MM.1S (cell line): ENCODE data around the gene TLX3.

Experiments
- DNase-seq: peaks from one replicate; pipeline ENCODE4 v3.0.0-alpha.2; 2015
- H2AFZ ChIP-seq: fragments of 300-600 bp; sonication (generic); 2 replicates; pipeline ENCODE4 v1.6.0; 2016; ENCODE audit warnings: antibody characterized with exemption, low read length
- H3F3A ChIP-seq: fragments of 300-600 bp; sonication (generic); 2 replicates; pipeline ENCODE4 v1.6.1; 2016; ENCODE audit warnings: mild to moderate bottlenecking, antibody characterized with exemption, low read length, moderate library complexity, mixed read lengths; ENCODE audit not compliant: insufficient read depth
- H3K27ac ChIP-seq: fragments of 300-600 bp; sonication (generic); 2 replicates; pipeline ENCODE4 v1.5.1; 2016; ENCODE audit warnings: mild to moderate bottlenecking, low read length
- H3K27me3 ChIP-seq: fragments of 300-600 bp; sonication (generic); replicated peaks from 2 replicates; pipeline ENCODE4 v1.6.0; 2016; ENCODE audit warnings: low read length; ENCODE audit not compliant: insufficient read depth
- H3K36me3 ChIP-seq: fragments of 300-600 bp; sonication (generic); replicated peaks from 2 replicates; pipeline ENCODE4 v1.6.1; 2016; ENCODE audit warnings: mild to moderate bottlenecking, low read length, mixed read lengths; ENCODE audit not compliant: insufficient read depth
- H3K4me1 ChIP-seq: fragments of 300-600 bp; sonication (generic); 2 replicates; pipeline ENCODE4 v1.6.1; 2016; ENCODE audit warnings: low read length, mixed read lengths
- H3K4me2 ChIP-seq: fragments of 300-600 bp; sonication (generic); 2 replicates; pipeline ENCODE4 v1.6.0; 2016; ENCODE audit warnings: low read depth, low read length
- H3K4me3 ChIP-seq: fragments of 300-600 bp; sonication (generic); 2 replicates; pipeline ENCODE4 v1.5.1; 2016; ENCODE audit warnings: low read length, mixed read lengths
- H3K79me2 ChIP-seq: fragments of 300-600 bp; sonication (generic); 2 replicates; pipeline ENCODE4 v1.6.1; 2016; ENCODE audit warnings: mixed run types, low read length, mixed read lengths
- H3K9ac ChIP-seq: fragments of 300-600 bp; sonication (generic); 2 replicates; pipeline ENCODE4 v1.6.1; 2016; ENCODE audit warnings: low read length, mixed read lengths
- H3K9me2 ChIP-seq: fragments of 300-600 bp; sonication (generic); replicated peaks from 2 replicates; pipeline ENCODE4 v1.6.1; 2016; ENCODE audit warnings: mild to moderate bottlenecking, low read length, mixed read lengths; ENCODE audit not compliant: insufficient read depth
- H3K9me3 ChIP-seq: fragments of 300-600 bp; sonication (generic); replicated peaks from 2 replicates; pipeline ENCODE4 v1.6.1; 2016; ENCODE audit warnings: mild to moderate bottlenecking, low read length, mixed read lengths; ENCODE audit not compliant: insufficient read depth
- H4K20me1 ChIP-seq: fragments of 300-600 bp; sonication (generic); 2 replicates; pipeline ENCODE4 v1.6.1; 2016; ENCODE audit warnings: mild to moderate bottlenecking, low read length, moderate library complexity, mixed read lengths; ENCODE audit not compliant: insufficient read depth
- CTCF ChIP-seq: fragments of 300-600 bp; sonication (generic); IDR thresholded peaks from 2 replicates; pipeline ENCODE4 v1.5.1; 2016; ENCODE audit warnings: antibody characterized with exemption, low read length, mixed read lengths
- EZH2 ChIP-seq: fragments of 300-600 bp; sonication (generic); optimal IDR thresholded peaks from 2 replicates; pipeline ENCODE3; 2017; ENCODE audit warnings: low read depth, mild to moderate bottlenecking, antibody characterized with exemption, low read length, mixed read lengths
- EZH2phosphoT487 ChIP-seq: fragments of 300-600 bp; sonication (generic); IDR thresholded peaks from 2 replicates; pipeline ENCODE4 v1.6.1; 2018; ENCODE audit warnings: antibody characterized with exemption, low read length

Gene TLX3

DNA sequence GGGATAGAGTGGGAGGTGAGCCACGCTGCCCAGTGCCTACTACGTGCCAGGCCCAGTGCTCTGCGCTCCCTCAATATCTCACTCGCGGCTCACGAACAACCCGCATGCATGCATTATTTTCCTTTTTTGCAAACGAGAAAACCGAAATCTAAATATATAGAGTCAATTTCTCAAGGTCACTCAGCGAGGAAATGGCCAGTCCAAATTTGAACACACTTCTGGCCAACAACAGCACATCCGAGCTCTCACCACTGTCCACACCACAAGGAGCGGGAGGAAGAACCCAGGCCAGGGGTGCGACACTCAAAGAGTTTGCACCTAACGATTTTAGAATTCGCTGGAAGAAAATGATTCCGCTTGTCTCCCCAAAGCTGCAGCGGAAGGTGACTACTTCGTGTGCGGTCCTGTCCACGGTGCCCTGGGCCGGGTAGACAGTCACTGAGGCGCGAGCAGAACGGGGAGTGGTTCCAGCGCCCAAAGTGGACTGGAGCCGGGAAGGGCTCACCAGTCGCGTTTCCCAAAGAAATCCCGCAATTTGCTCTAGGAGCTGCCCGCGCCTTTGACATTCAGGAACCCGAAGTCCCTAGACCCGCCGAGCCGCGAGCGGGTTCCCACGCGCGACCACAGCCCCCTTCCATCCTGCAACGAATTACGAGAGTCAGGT lies 1.1 kb upstream of the TLX3 start:
- TF ChIP-seq EZH2 (no peak), EZH2phosphoT487 (no peak), CTCF (no peak)
- DNase-seq: no peak
- Histone ChIP-seq H3K36me3 (no peaks in the 10 kb centered on the region), H3K9ac (no peak overlapping the region), H3K9me3 (no peaks in the 10 kb centered on the region), H3K79me2 (no peaks in the 10 kb centered on the region), H3K9me2 (no peaks in the 10 kb centered on the region), H3K27me3 (0 out of 2 replicates have a peak, but pooled peaks cover 5% of the 10 kb centered on the region), H2AFZ (no peak overlapping the region), H3K4me1 (no peaks in the 10 kb centered on the region), H4K20me1 (no peaks in the 10 kb centered on the region), H3K4me2 (no peak overlapping the region), H3K4me3 (no peak overlapping the region), H3K27ac (no peak overlapping the region), H3F3A (no peaks in the 10 kb centered on the region)

- TF ChIP-seq EZH2 (no peak), CTCF (no peak), EZH2phosphoT487 (no peak)
- H3K4me2 ChIP-seq: no peak overlapping the region
- H3K79me2 ChIP-seq: no peaks in the 10 kb centered on the region
- no peak overlapping the region for H2AFZ ChIP-seq
- H3F3A ChIP-seq: no peaks in the 10 kb centered on the region
- H3K27ac ChIP-seq: no peak overlapping the region
- no peaks in the 10 kb centered on the region for H3K36me3 ChIP-seq
- no peak overlapping the region for H3K9ac ChIP-seq
- H3K4me1 ChIP-seq: no peaks in the 10 kb centered on the region
- no peaks in the 10 kb centered on the region for H4K20me1 ChIP-seq
- no peak overlapping the region for H3K4me3 ChIP-seq
- H3K27me3 ChIP-seq: peaks cover 16% of the 10 kb centered on the region; the same call in 1 of the 2 replicates
- DNase-seq: no peak
- H3K9me2 ChIP-seq: no peaks in the 10 kb centered on the region
- H3K9me3 ChIP-seq: no peaks in the 10 kb centered on the region
Observed at GRCh38 chr5:171309276-171310211, 496 bp downstream of the TLX3 start.

DNA sequence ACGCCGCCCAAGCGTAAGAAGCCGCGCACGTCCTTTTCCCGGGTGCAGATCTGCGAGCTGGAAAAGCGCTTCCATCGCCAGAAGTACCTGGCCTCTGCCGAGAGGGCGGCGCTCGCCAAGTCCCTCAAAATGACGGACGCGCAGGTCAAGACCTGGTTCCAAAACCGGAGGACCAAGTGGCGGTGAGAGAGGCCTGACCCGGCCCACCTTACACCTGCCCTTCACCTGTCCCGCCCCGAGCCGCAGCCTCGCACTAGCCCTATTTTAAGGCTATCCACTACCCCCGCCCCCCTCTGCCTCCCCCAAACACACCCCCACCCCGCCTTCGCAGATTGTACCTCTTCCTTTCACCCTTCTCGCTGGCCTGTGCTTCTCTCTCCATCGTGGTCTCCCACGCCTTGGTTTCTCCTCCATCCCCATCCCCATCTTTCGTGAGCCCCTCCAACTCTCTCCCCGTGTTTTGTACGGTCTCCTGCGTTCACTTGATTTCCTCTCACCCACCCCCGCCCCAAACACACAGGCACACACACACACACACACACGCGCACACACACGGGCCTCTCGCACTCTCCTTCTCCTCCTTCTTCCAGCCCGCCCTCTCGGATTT lies 1.3 kb downstream of the TLX3 start:
- peaks cover 16% of the 10 kb centered on the region; the same call in 1 of the 2 replicates for H3K27me3 ChIP-seq
- no peak overlapping the region for H3K9ac ChIP-seq
- no peaks in the 10 kb centered on the region for H3F3A ChIP-seq
- DNase-seq: no peak
- H3K4me1 ChIP-seq: no peaks in the 10 kb centered on the region
- H3K79me2 ChIP-seq: no peaks in the 10 kb centered on the region
- no peaks in the 10 kb centered on the region for H3K9me3 ChIP-seq
- TF ChIP-seq EZH2 (no peak), CTCF (no peak), EZH2phosphoT487 (no peak)
- H3K4me2 ChIP-seq: no peak overlapping the region
- H3K9me2 ChIP-seq: no peaks in the 10 kb centered on the region
- H4K20me1 ChIP-seq: no peaks in the 10 kb centered on the region
- H3K27ac ChIP-seq: no peak overlapping the region
- no peak overlapping the region for H3K4me3 ChIP-seq
- H2AFZ ChIP-seq: no peak overlapping the region
- no peaks in the 10 kb centered on the region for H3K36me3 ChIP-seq
